Measurements from ENCODE around the gene ANKRD13A. TPM values are rescaled to one million over a fixed set of nuclear protein-coding genes. Genes with fewer than 3 reads are reported as not detected.
A peak's percentile ranks its signal among the peaks of the same experiment; 100 is the strongest.

ANKRD13A gene
- total and polyA plus RNA-seq, 2 of the 8 experiments (the other 6 are each of a cell fraction or from before 2014, with no cell fraction given), result 16.8 to 21.4 TPM

DNA sequence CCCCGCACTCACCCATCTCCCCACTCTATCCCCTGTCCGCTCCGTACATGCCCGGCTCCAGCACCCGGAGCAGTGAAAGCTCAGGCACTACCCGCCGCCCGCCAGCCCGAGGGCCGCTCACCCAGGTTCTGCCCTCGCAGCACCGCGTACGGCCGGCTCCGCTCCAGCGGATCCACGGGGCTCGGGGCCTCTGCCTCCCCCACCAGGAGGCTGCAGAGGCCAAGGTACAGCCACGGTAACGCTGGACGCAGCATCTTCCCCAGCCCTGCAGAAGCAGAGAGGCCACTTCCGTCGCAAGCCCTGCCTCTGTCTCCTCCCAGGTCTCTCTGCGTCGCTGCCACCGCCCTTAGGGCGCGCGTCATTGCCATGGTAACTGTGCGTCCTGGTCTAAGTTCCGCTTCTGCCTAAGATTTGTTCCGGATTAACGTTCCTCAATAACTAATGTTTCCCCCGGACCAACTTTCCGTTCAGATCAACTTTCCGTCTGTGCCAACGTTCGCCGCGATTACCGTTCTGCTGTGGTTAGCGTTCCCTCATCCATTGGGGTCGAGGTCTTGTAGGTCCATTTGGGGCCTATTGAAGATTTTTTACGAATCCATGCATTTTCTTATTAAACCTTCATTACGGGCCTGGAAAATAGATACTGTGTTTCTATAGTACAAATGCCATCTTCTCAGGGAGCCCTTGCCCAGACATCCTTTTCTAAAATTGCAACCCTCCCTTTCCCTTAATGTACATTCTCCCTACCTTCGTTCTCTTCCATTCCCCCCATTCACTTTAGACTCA lies 49.2 kb downstream of the ANKRD13A start, which contains the start of gene C12orf76 (continued):
- TF ChIP-seq, protein P1, sequence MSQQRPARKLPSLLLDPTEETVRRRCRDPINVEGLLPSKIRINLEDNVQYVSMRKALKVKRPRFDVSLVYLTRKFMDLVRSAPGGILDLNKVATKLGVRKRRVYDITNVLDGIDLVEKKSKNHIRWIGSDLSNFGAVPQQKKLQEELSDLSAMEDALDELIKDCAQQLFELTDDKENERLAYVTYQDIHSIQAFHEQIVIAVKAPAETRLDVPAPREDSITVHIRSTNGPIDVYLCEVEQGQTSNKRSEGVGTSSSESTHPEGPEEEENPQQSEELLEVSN (IDR thresholded peaks at IDR 0.05), result no peak
- TF ChIP-seq PHF8 (conservative IDR thresholded peaks at IDR 0.05; ENCODE audit: low read depth, low read length), result peak; percentile 71
- peak; percentile 62; the same call in 1 of the 2 replicates for TF ChIP-seq KDM5A (IDR thresholded peaks at IDR 0.05; ENCODE audit: low read length)
- TF ChIP-seq, protein P2, sequence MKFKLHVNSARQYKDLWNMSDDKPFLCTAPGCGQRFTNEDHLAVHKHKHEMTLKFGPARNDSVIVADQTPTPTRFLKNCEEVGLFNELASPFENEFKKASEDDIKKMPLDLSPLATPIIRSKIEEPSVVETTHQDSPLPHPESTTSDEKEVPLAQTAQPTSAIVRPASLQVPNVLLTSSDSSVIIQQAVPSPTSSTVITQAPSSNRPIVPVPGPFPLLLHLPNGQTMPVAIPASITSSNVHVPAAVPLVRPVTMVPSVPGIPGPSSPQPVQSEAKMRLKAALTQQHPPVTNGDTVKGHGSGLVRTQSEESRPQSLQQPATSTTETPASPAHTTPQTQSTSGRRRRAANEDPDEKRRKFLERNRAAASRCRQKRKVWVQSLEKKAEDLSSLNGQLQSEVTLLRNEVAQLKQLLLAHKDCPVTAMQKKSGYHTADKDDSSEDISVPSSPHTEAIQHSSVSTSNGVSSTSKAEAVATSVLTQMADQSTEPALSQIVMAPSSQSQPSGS (IDR thresholded peaks at IDR 0.05; ENCODE audit: low read length), result peak; percentile 56; the same call in 1 of the 2 replicates
- peak; percentile 93 for TF ChIP-seq ASH2L (IDR thresholded peaks at IDR 0.05; ENCODE audit: low read length)
- TF ChIP-seq POLR2A (IDR thresholded peaks at IDR 0.05; ENCODE audit: control extremely low read depth in 1 of 2, low read depth in 2 of 2, low read length in 2 of 2), result peak in 1 of 2 experiments; percentile 43; a peak in 1 of 3 replicates
- TF ChIP-seq SAP30 (IDR thresholded peaks at IDR 0.05; ENCODE audit: insufficient read depth, insufficient replicate concordance, low read length), result peak; percentile 79
- TF ChIP-seq NANOG (IDR thresholded peaks at IDR 0.05; ENCODE audit: insufficient read depth, low read depth, low read length, poor library complexity, severe bottlenecking), result no peak
- TF ChIP-seq CTCF (IDR thresholded peaks at IDR 0.05; ENCODE audit: control extremely low read depth in 1 of 3, insufficient read depth in 1 of 3, low read depth in 1 of 3, low read length in 3 of 3), result peak in 1 of 3 experiments; percentile 10; a peak in 1 of 4 replicates
- peak; percentile 81 for TF ChIP-seq TBP (IDR thresholded peaks at IDR 0.05; ENCODE audit: low read depth, low read length)
- peak; percentile 89; the same call in 1 of the 2 replicates for TF ChIP-seq GABPA (IDR thresholded peaks at IDR 0.05; ENCODE audit: borderline replicate concordance, insufficient read depth, low read length)
- TF ChIP-seq HDAC2 (IDR thresholded peaks at IDR 0.05; ENCODE audit: borderline replicate concordance in 1 of 2, low read depth in 2 of 2, low read length in 2 of 2), result peak in 1 of 2 experiments; percentile 80; a peak in 2 of 4 replicates
- TF ChIP-seq EZH2 (IDR thresholded peaks at IDR 0.05; ENCODE audit: low read depth, low read length, severe bottlenecking), result no peak
- peak; percentile 86 for TF ChIP-seq CREB1 (IDR thresholded peaks at IDR 0.05)
- 0 out of 2 replicates have a peak, but pooled peaks have one; percentile 21 for TF ChIP-seq YY1 (IDR thresholded peaks at IDR 0.05; ENCODE audit: low read depth, low read length)
- no peak for TF ChIP-seq NRF1 (IDR thresholded peaks at IDR 0.05; ENCODE audit: low read depth, low read length)
- peak; percentile 88 for TF ChIP-seq TAF1 (IDR thresholded peaks at IDR 0.05; ENCODE audit: low read depth, low read length)
- no peak for TF ChIP-seq BACH1 (IDR thresholded peaks at IDR 0.05; ENCODE audit: low read length)

Measured in H1 (cell line).